ENCODE measurements around the gene SPOCK1. TPM values are rescaled to one million over a fixed set of nuclear protein-coding genes. Genes with fewer than 3 reads are reported as not detected.

Gene SPOCK1
- total RNA-seq, 1 donor from 2014 or later: 8.4 TPM

- Histone ChIP-seq H3K27ac (no peak overlapping the region), H3K36me3 (no peaks in the 10 kb centered on the region), H3K27me3 (ENCODE audit: low read depth) (no peaks in the 10 kb centered on the region), H3K4me1 (no peaks in the 10 kb centered on the region), H3K9me3 (no peaks in the 10 kb centered on the region), H3K4me3 (no peak overlapping the region)
- DNase-seq: no peak
- TF ChIP-seq CTCF (IDR thresholded peaks at IDR 0.05): no peak
- intact Hi-C loops (cut with DNase I): no loop called here
- ATAC-seq: no peak
These were observed 163.6 kb downstream of the SPOCK1 start for GRCh38 chr5:137335493-137335892.

- Histone ChIP-seq H3K36me3 (no peaks in the 10 kb centered on the region), H3K27me3 (ENCODE audit: low read depth) (no peaks in the 10 kb centered on the region), H3K27ac (no peak overlapping the region), H3K4me1 (no peaks in the 10 kb centered on the region), H3K4me3 (no peak overlapping the region), H3K9me3 (no peaks in the 10 kb centered on the region)
- intact Hi-C loops (cut with DNase I): no loop called here
- no peak for TF ChIP-seq CTCF (IDR thresholded peaks at IDR 0.05)
- DNase-seq (no peak), ATAC-seq (no peak)
These were observed 165.2 kb downstream of the SPOCK1 start for GRCh38 chr5:137333928-137334327.

GRCh38 chr5:137333475-137333874 is 165.7 kb downstream of the SPOCK1 start:
- DNase-seq (no peak), ATAC-seq (no peak)
- H3K36me3 ChIP-seq: no peaks in the 10 kb centered on the region
- H3K4me3 ChIP-seq: no peak overlapping the region
- intact Hi-C loops (cut with DNase I): no loop called here
- TF ChIP-seq CTCF (IDR thresholded peaks at IDR 0.05): no peak
- H3K27me3 ChIP-seq (ENCODE audit: low read depth): no peaks in the 10 kb centered on the region
- no peaks in the 10 kb centered on the region for H3K9me3 ChIP-seq
- H3K4me1 ChIP-seq: no peaks in the 10 kb centered on the region
- H3K27ac ChIP-seq: no peak overlapping the region

GRCh38 chr5:137332296-137332695 is 166.8 kb downstream of the SPOCK1 start:
- Histone ChIP-seq H3K4me1 (no peaks in the 10 kb centered on the region), H3K9me3 (no peaks in the 10 kb centered on the region), H3K36me3 (no peaks in the 10 kb centered on the region), H3K27ac (no peak overlapping the region), H3K27me3 (ENCODE audit: low read depth) (no peaks in the 10 kb centered on the region), H3K4me3 (no peak overlapping the region)
- no peak for ATAC-seq
- DNase-seq: no peak
- no peak for TF ChIP-seq CTCF (IDR thresholded peaks at IDR 0.05)
- intact Hi-C loops (cut with DNase I): no loop called here

GRCh38 chr5:137329586-137330296 is 169.4 kb downstream of the SPOCK1 start:
- DNase-seq (no peak), ATAC-seq (no peak)
- no peak overlapping the region for H3K4me3 ChIP-seq
- intact Hi-C loops (cut with DNase I): loop anchor here (10.0 kb wide), 1 partner anchor 165 kb away; the partner anchor contains the start of gene SPOCK1
- no peaks in the 10 kb centered on the region for H3K36me3 ChIP-seq
- H3K27me3 ChIP-seq (ENCODE audit: low read depth): no peaks in the 10 kb centered on the region
- no peaks in the 10 kb centered on the region for H3K4me1 ChIP-seq
- no peak for TF ChIP-seq CTCF (IDR thresholded peaks at IDR 0.05)
- no peaks in the 10 kb centered on the region for H3K9me3 ChIP-seq
- no peak overlapping the region for H3K27ac ChIP-seq

Data from lower lobe of right lung (tissue), 2 donors.